ENCODE data around the gene TMEM203.

DNA sequence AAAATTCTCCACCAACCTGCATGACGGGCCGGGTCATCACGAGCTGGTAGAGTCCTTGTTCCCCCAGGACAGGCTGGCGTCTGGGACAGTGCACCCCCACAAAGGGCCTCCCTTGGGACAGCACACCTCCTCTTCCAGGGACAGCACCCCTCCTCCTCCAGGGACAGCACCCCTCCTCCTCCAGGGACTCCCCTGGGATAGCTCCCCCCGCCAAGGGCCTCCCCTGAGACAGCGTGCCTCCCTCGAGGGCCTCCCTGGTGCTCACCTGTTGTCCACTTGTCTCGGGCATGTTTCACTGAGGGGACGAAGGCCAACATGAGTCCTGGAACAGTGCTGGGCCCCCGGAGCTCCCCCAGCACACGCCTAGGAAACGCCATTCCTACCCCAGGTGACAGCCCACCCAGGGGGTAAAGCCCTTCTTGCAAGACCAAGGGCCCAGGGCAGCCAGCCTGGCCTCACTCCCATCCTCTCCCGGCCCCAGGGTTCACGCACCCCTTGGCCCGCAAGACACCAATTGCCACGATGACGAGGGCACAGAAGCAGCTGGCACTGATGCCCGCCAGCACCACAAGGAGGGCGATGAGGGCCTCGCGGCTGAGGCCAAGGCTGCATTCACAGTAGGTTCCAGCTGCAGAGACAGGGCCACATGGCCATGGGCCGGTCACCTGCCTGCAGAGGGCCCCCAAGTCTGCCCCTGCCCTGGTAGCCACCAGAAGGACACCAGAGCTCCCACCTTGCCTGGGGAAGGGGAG is 34.1 kb downstream of the TMEM203 start:
- TF ChIP-seq JUNB (IDR thresholded peaks at IDR 0.05; ENCODE audit: unreplicated experiment) = no peak
- TF ChIP-seq, protein P1, sequence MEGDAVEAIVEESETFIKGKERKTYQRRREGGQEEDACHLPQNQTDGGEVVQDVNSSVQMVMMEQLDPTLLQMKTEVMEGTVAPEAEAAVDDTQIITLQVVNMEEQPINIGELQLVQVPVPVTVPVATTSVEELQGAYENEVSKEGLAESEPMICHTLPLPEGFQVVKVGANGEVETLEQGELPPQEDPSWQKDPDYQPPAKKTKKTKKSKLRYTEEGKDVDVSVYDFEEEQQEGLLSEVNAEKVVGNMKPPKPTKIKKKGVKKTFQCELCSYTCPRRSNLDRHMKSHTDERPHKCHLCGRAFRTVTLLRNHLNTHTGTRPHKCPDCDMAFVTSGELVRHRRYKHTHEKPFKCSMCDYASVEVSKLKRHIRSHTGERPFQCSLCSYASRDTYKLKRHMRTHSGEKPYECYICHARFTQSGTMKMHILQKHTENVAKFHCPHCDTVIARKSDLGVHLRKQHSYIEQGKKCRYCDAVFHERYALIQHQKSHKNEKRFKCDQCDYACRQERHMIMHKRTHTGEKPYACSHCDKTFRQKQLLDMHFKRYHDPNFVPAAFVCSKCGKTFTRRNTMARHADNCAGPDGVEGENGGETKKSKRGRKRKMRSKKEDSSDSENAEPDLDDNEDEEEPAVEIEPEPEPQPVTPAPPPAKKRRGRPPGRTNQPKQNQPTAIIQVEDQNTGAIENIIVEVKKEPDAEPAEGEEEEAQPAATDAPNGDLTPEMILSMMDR (conservative IDR thresholded peaks at IDR 0.05; ENCODE audit: low read depth in 2 of 2) = no peak
- TF ChIP-seq EZH2 (IDR thresholded peaks at IDR 0.05; ENCODE audit: low read depth, unreplicated experiment) = no peak
- TF ChIP-seq EZH2phosphoT487 (IDR thresholded peaks at IDR 0.05; ENCODE audit: unreplicated experiment) = no peak
- TF ChIP-seq POLR2AphosphoS5 (IDR thresholded peaks at IDR 0.05; ENCODE audit: low read depth) = no peak
- TF ChIP-seq REST (IDR thresholded peaks at IDR 0.05; ENCODE audit: unreplicated experiment) = no peak
